Motor neuron (in vitro differentiated cells): ENCODE data around the gene ERAL1. TPM values are rescaled to one million over a fixed set of nuclear protein-coding genes. Genes with fewer than 3 reads are reported as not detected.

Experiments used
- ATAC-seq, 8 experiments: fragments of 200-7000 bp; cut with Tn5 transposase; replicated peaks in 6 of 8; 2 replicates each; pipeline ENCODE4 v1.8.0; 2021; ENCODE audit warnings: mild to moderate bottlenecking in 8 of 8, moderate library complexity in 8 of 8
- H3K27ac ChIP-seq, 2 donors: fragments of 250-450 bp; sonication (Bioruptor Pico); 2 replicates each; pipeline ENCODE4 v1.9.0; 2021; ENCODE audit warnings: antibody characterized with exemption in 2 of 2, mild to moderate bottlenecking in 2 of 2, moderate library complexity in 1 of 2
- H3K4me1 ChIP-seq, 2 donors: fragments of 250-450 bp; sonication (Bioruptor Pico); replicated peaks in 1 of 2; 2 replicates each; pipeline ENCODE4 v1.6.1; 2021; ENCODE audit warnings: antibody characterized with exemption in 2 of 2, mild to moderate bottlenecking in 2 of 2, moderate library complexity in 1 of 2
- H3K4me3 ChIP-seq, 5 donors: fragments of 250-450 bp; sonication (Bioruptor Pico); 2 replicates each; pipeline ENCODE4 v1.9.0; 2021; ENCODE audit warnings: antibody characterized with exemption in 5 of 5, mild to moderate bottlenecking in 5 of 5, moderate library complexity in 4 of 5
- WGBS, 10 experiments: fragments of 450-650 bp; shearing (Covaris generic); methylation state at CpG; one replicate each; pipeline ENCODE4 v1.0.0; 2022; 5-methylcytosine and 5-hydroxymethylcytosine counted together
- in situ Hi-C, 9 experiments: fragments of 400-800 bp; cut with MboI; loops; one replicate each; pipeline ENCODE4 v1.15.0; 2021; ENCODE audit warnings: low sequenced_read_pairs in 9 of 9, low pct_unique_long_range_greater_than_20kb in 2 of 9; ENCODE audit not compliant: unreplicated experiment in 9 of 9
- total RNA-seq, 8 experiments: library from RNA; unstranded; fragments of 300-600 nt; gene quantifications; 2 replicates each; pipeline versions ENCODE4 v1.2.3 to v1.2.4, GENCODE V29; 2022

Gene ERAL1
- total RNA-seq, 8 experiments from 2014 or later, result 19.0 to 56.8 (median 26.9) TPM

DNA sequence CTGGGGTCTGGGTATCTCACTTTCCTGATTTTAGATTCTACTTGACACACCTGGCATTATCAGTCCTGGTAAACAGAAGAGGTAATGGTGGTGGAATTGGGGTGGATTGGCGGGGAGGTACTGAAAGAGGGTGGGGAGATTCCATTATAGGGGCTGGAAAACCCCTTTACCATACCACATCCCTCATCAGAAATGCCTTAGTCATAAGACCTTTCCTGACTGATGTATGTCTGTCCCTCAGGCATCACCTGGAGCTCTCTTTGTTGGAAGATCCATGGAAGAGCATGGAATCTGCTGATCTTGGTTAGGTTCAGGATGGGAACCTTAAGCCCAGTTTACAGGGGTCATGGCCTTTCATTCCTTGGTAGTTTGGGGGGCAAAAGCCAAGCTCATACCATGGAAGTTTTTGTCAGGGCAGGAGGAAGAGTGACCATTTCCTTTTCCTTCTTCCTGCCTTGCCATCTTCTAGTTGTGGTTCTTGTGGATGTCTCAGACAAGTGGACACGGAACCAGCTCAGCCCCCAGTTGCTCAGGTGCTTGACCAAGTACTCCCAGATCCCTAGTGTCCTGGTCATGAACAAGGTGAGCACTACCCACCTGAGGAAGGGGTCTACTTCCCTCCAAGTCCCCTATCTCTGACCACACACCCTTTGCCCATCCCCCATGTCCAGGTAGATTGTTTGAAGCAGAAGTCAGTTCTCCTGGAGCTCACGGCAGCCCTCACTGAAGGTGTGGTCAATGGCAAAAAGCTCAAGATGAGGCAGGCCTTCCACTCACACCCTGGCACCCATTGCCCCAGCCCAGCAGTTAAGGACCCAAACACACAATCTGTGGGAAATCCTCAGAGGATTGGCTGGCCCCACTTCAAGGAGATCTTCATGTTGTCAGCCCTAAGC lies 3.3 kb downstream of the ERAL1 start:
- Histone ChIP-seq H3K4me3 (no peak overlapping the region), H3K27ac (no peak overlapping the region), H3K4me1 (peaks cover 3 to 7% of the 10 kb centered on the region in 2 donors)
- ATAC-seq, result no peak
- in situ Hi-C loops, result loop anchor here in 1 of 9 experiments (25.0 kb wide), 1 partner anchor 96 kb away; no protein-coding TSS in a partner anchor
- WGBS, 10 experiments, result 80 to 100% (median 94%) methylated on average over 1 to 3 of the region's 3 CpGs; no CpG with 5 or more reads in 6 of the 10 experiments

DNA sequence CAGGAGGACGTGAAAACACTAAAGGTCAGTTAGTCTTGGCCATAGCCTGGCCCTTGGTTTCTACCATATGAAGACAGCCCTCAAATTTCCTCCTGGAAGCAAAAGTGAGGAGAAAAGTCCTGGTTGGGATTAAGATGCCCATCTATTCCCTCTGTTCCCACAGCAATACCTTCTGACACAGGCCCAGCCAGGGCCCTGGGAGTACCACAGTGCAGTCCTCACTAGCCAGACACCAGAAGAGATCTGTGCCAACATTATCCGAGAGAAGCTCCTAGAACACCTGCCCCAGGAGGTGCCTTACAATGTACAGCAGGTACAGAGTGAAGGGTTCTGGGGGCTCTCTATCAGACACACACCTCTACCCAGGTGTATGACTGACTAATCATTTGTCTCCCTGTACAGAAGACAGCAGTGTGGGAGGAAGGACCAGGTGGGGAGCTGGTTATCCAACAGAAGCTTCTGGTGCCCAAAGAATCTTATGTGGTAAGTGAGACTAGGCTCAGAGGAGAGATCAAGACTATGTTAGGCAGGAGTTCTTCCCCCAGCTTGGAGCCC lies 4.1 kb downstream of the ERAL1 start:
- WGBS, 10 experiments, result 61 to 80% methylated on average over 1 to 2 of the region's 2 CpGs; no CpG with 5 or more reads in 8 of the 10 experiments
- no peak for ATAC-seq
- H3K27ac ChIP-seq, result no peak overlapping the region
- H3K4me1 ChIP-seq, result peaks cover 3 to 7% of the 10 kb centered on the region in 2 donors
- H3K4me3 ChIP-seq, result no peak overlapping the region
- in situ Hi-C loops, result loop anchor here in 1 of 9 experiments (25.0 kb wide), 1 partner anchor 97 kb away; no protein-coding TSS in a partner anchor

DNA sequence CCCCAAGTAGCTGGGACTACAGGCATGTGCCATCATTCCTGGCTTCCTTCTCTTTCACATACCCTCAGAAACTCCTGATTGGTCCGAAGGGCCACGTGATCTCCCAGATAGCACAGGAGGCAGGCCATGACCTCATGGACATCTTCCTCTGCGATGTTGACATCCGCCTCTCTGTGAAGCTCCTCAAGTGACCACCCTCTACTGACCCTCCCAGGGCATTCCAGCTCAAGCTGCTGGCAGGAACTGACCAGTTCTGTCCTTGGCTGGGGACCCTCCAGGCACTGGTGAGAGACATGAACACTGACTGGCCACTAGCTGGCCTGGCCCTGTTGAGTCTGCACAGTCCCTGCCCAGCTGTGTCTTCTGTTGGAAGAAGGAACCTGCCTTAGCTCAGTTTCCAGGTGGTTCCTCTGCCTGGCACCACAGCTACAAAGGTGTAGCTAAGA lies 5.6 kb downstream of the ERAL1 start:
- H3K4me3 ChIP-seq, result no peak overlapping the region
- H3K27ac ChIP-seq, result no peak overlapping the region
- in situ Hi-C loops, result loop anchor here in 1 of 9 experiments (25.0 kb wide), 1 partner anchor 98 kb away; no protein-coding TSS in a partner anchor
- no peak for ATAC-seq
- H3K4me1 ChIP-seq, result peaks cover 0 to 4% of the 10 kb centered on the region in 2 donors
- 91 to 100% (median 98%) methylated on average over 1 to 4 of the region's 4 CpGs; no CpG with 5 or more reads in 6 of the 10 experiments for WGBS, 10 experiments

DNA sequence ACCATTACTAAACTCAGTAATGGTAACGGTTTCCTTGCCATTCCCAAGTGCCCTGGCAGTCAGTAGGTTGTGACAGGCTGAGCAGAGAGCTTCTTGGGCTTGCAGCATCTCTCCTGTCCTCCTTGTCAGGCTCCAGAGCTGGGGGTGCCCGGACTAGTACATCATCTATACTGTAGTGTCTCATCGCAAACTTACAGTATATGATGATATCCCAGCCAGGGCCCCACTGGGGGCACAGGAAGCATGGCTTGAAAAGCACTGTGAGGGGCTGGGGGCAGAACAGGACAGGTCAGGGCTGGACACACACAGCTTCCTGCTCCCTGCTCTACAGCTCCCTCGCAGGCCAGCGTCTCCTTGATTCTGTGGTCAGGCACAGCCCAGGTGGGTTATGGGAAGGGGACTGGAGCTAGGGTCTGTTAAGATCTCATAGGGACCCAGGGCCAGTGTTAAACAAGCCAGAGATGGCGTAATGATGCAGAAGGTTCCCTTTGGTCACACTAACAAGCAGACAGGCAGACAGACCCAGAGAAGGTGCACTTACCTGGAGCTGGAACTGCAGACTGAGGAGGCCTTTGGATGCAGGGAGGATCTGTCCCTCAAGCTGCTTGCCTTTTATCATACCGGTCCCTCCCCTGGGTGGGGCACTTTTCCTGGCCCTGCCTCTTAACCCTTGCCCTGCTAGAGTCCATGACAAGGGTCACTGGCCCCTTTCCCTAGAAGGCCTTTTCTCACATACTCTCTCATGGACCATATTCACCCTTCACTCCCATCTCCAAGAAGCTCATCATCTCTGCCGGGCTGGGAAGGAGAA lies 6.8 kb downstream of the ERAL1 start:
- no peak overlapping the region for H3K4me3 ChIP-seq
- WGBS, 10 experiments, result 33 to 90% (median 43%) methylated on average over 2 to 5 of the region's 8 CpGs; no CpG with 5 or more reads in 5 of the 10 experiments

DNA sequence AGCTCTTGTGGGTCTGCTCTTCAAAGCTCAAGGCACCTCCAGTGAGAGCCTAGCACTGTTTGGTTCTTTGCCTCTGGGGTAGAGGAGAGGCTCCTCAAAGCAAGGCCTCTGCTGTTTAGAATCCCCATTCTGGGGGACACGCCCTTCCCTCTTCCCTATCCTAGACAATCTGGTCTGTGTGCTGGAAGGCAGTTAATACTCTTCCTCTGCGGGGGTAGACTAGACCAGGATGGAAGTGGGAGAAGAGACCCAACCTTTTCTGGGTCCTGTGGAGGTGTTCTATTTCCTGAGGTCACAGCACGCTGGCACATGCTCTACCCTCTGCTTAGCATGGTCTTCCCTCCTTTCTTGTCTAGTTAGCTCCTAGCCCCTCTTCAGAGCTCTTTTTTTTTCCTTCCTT lies 7.7 kb downstream of the ERAL1 start:
- no peaks in the 10 kb centered on the region for H3K4me1 ChIP-seq
- no peak overlapping the region for H3K4me3 ChIP-seq
- ATAC-seq, result no peak
- no peak overlapping the region for H3K27ac ChIP-seq
- WGBS, 10 experiments, result 84 to 100% (median 87%) methylated on average over 1 to 3 of the region's 3 CpGs; no CpG with 5 or more reads in 4 of the 10 experiments
- in situ Hi-C loops, result loop anchor here in 1 of 9 experiments (25.0 kb wide), 1 partner anchor 100 kb away; no protein-coding TSS in a partner anchor

More for the DNA sequence above, 6.8 kb downstream of the ERAL1 start:
- Histone ChIP-seq H3K27ac (no peak overlapping the region), H3K4me1 (no peaks in the 10 kb centered on the region)
- ATAC-seq, result no peak
- in situ Hi-C loops, result loop anchor here in 1 of 9 experiments (25.0 kb wide), 1 partner anchor 99 kb away; no protein-coding TSS in a partner anchor

DNA sequence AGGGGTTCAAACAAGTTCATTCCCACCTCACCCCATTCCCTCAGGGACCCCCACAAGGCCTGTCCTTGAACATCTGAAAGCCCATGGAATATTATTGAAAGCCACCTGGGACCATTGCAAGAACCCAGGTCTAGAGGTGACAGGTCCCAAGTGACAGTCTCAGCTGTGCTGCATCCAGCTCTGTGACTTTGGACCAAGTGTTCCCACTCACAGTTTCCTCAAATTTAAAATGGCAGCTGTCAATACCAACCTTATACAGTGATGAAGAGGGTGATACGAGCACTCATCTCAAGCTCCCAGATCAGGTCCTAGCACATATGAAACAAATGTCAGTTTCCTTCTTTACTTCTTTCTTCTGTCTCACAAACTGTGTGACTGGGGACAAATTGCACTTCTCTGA lies 9.1 kb downstream of the ERAL1 start:
- in situ Hi-C loops, result loop anchor here in 1 of 9 experiments (25.0 kb wide), 1 partner anchor 102 kb away; no protein-coding TSS in a partner anchor
- ATAC-seq, result no peak
- no peak overlapping the region for H3K27ac ChIP-seq
- 80 to 100% (median 100%) methylated on average over 1 of the region's 1 CpG; no CpG with 5 or more reads in 5 of the 10 experiments for WGBS, 10 experiments
- H3K4me1 ChIP-seq, result no peaks in the 10 kb centered on the region
- H3K4me3 ChIP-seq, result no peak overlapping the region

DNA sequence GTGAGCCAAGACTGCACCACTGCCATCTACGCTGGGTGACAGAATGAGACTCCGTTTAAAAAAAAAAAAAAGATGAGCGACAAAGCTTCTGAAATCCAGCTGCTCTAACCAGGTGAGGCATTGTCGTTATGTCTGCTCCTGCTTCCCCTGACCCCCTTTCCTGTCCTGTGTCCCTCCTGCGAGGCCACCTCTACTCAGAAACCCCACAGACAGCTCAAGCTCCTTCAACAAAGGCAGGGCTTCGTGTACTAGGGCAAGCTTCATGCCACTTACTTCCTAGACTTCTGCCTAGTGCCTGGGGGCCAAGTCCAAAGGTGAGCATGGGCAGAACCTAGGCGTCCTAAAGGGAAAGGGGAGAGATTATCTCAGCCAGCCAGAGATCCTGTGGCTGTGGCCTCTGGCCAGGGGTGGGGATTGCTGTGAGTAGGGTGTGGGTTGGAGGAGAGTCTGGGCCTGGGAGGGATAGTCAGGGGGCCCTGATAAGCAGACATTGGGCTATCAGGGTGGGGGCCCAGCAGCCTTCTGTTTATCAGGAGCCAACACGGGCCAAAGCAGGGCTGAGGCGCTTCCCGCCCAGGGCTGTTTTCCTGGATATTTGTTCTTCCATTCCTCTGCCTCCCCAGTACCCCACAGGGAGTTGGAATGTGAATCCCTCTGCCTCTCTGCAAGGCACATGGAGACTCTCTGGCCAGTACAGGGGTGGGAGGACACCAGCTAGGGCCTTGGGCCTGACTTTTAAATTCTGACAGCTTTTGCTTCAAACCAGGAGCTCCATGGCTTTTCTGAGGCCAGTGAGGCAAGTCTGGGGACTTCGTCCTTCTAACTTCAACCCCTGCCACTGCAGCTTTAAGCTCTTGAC lies 10.4 kb downstream of the ERAL1 start:
- Histone ChIP-seq H3K27ac (peak overlapping the region in 1 of 2 donors; percentile 25), H3K4me1 (no peaks in the 10 kb centered on the region), H3K4me3 (no peak overlapping the region)
- in situ Hi-C loops, result loop anchor here in 1 of 9 experiments (25.0 kb wide), 1 partner anchor 103 kb away; no protein-coding TSS in a partner anchor
- peak in 3 of 8 experiments; percentile 41 to 67 (median 63) for ATAC-seq
- 20 to 100% (median 60%) methylated on average over 1 to 10 of the region's 11 CpGs; no CpG with 5 or more reads in 1 of the 10 experiments for WGBS, 10 experiments

DNA sequence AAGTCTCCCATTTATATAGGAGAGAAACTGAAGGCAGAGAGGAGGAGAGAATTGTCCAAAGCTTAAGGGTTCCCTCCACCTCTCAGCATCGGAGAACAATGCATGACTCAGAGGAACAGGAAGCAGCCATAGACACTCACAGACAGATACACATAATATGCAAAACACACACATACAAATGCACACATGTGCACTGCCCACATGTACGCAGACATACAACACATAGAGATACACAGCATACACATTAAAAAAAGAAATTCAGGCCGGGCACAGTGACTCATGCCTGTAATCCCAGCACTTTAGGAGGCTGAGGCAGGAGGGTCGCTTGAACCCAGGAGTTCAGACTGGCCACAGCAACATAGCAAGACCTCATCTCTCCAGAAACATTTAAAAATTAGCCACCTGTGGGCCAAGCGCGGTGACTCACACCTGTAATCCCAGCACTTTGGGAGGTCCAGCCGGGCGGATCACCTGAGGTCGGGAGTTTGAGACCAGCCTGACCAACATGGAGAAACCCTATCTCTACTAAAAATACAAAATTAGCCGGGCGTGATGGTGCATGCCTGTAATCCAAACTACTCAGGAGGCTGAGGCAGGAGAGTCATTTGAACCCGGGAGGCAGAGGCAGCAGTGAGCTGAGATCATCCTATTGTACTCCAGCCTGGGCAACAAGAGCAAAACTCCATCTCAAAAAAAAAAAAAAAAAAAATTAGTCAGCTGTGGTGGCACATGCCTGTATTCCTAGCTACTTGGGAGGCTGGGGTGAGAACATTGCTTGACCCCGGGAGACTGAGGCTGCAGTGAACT lies 11.3 kb downstream of the ERAL1 start:
- H3K4me1 ChIP-seq, result no peaks in the 10 kb centered on the region
- no peak overlapping the region for H3K4me3 ChIP-seq
- H3K27ac ChIP-seq, result no peak overlapping the region
- peak in 5 of 8 experiments; percentile 24 to 89 (median 63) for ATAC-seq
- in situ Hi-C loops, result loop anchor here in 1 of 9 experiments (25.0 kb wide), 1 partner anchor 104 kb away; no protein-coding TSS in a partner anchor
- WGBS, 10 experiments, result 0 to 98% (median 67%) methylated on average over 1 to 11 of the region's 13 CpGs; no CpG with 5 or more reads in 1 of the 10 experiments

DNA sequence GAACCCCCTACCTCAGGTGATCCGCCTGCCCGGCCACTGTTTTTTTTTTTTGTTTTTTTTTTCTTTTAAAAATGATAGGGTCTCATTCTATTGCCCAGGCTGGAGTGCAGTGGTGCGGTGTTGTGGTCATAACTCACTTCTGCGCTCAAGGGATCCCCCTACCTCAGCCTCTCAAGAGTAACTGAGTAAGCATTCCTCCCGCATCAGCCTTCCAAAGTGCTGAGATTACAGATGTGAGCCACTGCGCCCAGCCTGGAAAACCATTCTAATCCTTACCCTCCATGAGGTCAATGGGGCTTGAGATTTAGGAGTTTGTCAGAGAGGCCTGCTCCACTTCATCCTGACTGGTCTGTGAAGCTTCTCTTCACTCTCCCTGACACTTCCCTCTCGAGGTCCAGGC lies 12.5 kb downstream of the ERAL1 start:
- ATAC-seq, result no peak
- 67 to 100% (median 91%) methylated on average over 1 to 7 of the region's 7 CpGs; no CpG with 5 or more reads in 1 of the 10 experiments for WGBS, 10 experiments
- no peak overlapping the region for H3K4me3 ChIP-seq
- in situ Hi-C loops, result loop anchor here in 1 of 9 experiments (25.0 kb wide), 1 partner anchor 105 kb away; no protein-coding TSS in a partner anchor
- no peak overlapping the region for H3K27ac ChIP-seq
- no peaks in the 10 kb centered on the region for H3K4me1 ChIP-seq

DNA sequence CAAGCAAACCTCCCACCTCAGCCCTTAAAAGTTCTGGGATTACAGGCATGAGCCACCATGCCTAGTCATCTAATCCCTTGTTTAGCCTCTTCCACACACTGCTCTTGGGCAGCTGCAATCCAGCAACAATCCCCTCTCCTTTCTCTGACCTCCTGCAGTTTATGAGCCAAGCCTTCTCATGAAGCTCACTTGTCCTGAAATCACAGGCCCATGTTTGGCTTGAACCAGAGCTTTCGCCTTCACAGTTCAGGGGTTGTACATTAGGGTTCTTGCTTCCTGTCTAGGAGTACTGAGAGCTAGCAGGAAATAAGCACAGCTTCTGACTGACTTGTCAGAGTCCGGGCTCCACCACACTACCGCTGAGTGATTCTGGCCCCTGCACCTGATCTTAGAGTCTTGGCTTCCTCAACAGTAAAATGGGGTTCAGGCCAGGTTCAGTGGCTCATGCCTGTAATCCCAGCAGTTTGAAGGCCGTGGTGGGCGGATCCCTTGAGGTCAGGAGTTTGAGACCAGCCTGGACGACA lies 16.3 kb downstream of the ERAL1 start:
- ATAC-seq, result no peak
- 80 to 100% (median 92%) methylated on average over 1 to 5 of the region's 6 CpGs; no CpG with 5 or more reads in 5 of the 10 experiments for WGBS, 10 experiments
- in situ Hi-C loops, result loop anchor here in 1 of 9 experiments (25.0 kb wide), 1 partner anchor 109 kb away; no protein-coding TSS in a partner anchor
- Histone ChIP-seq H3K4me1 (peaks cover 3 to 6% of the 10 kb centered on the region in 2 donors), H3K27ac (no peak overlapping the region), H3K4me3 (no peak overlapping the region)
